Inferior parietal cortex (tissue), 1 donor: Measurements from ENCODE around the gene ABLIM3.

Experiments used
- DNase-seq: peaks from one replicate; pipeline ENCODE4 v3.0.0-alpha.2; 2016; ENCODE audit errors: extremely low spot score

The ABLIM3 gene

DNA sequence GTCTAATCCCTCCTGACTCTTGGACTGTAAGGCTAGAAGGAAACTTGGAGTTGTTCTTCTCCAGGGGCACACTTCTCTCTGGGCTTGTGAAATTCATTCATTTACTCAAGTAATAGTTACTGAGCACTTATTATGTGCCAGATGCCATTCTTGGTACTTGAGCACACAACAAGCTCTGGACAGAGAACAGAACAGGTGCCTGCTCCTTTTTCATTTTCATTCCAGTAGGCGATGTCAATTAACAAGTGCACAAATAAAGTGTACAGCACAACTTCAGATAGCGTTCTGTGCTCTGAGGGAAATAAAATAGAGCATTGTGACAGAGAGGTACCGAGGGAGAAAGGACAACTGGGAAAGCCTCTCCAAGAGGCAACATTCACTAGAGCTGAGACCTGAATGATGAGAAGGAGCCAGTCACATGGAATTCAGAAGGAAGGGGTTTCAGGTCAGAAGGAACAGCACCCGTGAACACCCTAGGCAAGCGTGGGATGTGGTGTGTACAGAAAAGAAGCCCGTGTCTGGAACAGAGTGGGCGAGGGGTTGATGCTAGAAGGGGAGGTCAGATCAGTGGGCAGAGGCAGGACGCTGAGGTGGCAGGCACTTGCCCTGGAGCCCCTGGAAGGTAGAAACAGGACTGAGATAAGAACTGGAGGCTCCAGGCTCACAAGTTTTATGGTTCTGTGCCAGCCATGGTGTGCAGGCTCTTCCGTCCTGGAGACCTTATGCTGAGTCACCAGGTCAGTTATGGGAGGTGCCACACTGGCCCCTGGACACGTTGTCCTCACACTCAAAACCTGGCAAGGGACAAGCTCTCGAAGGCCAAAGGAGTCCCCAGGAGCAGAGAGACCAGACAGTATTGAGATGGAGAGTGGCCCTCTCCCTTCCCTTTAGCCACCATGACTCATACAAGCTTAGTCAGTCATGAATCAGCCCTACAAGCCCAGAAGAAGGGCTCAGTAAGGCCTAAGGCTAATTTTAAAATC lies 7.2 kb upstream of the ABLIM3 start:
- no peak for DNase-seq

- DNase-seq: no peak
These were observed 6.4 kb upstream of the ABLIM3 start for GRCh38 chr5:149134778-149135500.

DNA sequence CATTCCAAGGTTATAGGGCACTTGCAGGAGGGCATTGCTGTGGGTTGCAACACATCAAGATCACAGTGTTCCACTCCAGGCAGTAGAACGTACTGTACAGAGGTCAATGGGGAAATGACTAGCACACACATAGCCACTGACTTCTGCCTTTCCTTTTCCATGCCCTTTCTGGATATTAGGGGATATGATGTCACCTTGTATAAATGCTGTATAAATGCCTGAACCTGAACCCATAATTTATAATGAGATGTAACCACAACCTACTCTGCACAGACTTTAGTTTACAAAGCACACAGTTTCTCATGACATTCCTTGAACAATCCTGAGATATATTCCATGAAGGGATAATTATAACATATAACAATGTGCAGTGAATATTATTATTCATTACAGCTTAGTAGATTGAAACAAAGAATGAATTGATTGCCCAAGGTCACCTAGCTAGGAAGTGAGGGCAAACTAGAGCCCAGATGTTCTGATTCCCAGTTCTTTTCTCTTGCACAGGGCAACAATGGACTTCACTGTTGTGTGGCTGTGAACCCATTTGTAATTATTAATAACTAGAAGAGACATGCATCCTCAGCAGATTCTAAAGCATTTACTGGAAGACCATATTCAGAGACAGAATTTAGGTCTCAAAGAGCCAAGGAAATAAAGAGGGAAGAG lies 5.6 kb upstream of the ABLIM3 start:
- no peak for DNase-seq

- DNase-seq: no peak
These were observed 2.9 kb upstream of the ABLIM3 start for GRCh38 chr5:149138182-149138923.

- no peak for DNase-seq
These were observed 893 bp upstream of the ABLIM3 start for GRCh38 chr5:149140197-149141002.

DNA sequence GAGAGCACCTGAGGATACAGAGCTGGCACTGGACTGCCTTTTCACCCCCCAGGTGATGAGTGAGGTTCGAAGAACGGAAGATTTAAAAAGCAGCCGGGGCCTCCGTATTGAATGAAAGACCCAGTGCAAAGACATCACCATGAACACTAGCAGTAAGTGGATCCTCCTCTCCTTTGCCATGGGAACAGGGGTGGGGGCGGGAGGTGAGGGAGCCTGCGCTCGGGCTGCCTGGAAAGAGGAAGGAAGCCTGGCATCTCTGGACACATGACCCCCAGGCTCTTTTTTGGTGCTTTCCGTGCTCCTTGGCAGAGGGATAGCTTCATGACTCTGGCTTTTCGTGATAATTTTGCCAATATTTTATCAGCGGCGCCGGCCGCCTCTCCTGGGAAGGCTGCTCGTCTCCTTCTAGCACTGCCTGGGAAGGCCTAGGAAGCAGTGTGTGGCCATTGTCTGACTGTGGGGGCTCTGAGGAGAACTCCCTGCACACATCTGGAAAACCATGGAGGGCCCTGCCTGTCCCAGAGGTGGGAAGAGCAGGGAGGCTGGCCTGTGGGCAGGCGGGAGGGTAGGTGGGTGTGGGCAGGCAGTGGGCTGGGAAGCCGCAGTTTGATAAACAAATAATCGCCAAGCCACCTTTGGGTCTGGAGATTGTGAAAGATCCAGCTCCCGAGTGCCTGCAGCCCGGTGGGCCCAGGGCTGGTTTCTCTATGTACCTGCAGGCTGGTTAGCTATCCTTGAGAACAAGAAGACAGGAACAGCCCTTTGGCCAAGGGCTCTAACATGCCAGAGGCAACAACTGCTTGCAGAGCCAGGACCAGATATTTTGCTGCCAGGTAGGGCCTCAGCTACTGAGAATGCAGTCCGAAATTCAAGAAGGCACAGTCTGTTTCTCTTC lies 911 bp downstream of the ABLIM3 start:
- peak; percentile 36 for DNase-seq

DNA sequence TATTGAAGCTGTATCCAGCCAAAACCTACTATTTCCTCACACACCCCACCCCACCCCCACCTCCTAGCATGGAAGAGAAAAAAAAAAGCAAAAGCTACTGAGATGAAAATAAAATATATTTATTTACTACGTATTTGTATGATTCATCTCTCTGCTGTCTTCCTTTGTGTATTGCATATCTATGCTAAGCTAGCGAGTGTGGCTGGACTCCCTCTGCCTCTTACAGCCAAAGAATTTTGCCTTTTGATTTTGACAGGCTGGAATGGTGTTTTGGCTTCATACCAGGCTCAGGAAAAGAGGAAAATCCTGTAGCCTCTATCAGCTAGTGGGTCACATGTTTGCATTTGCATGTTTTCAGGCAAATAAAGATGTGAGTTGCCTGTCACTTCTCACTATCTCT lies 2.2 kb downstream of the ABLIM3 start:
- peak; percentile 16 for DNase-seq

DNA sequence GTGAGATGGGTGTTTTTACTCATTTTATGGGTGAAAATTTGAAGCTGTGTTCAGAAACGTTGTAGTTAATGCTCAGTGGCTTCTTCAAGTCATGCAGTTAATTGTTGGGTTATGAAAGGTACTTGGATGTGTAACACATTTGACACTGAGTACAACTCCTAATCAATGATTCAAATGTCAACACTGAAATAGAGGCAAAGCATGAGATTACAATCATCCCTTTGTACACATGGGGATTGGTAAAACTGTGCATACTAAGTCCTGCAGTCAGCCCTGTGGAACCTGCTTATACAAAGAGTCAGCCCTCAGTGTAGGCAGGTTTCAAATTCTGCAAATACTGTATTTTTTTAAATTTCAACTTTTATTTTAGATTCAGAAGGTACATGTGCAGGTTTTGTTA lies 3.3 kb downstream of the ABLIM3 start:
- DNase-seq: no peak

GRCh38 chr5:149145138-149145537 lies 3.8 kb downstream of the ABLIM3 start:
- no peak for DNase-seq

DNA sequence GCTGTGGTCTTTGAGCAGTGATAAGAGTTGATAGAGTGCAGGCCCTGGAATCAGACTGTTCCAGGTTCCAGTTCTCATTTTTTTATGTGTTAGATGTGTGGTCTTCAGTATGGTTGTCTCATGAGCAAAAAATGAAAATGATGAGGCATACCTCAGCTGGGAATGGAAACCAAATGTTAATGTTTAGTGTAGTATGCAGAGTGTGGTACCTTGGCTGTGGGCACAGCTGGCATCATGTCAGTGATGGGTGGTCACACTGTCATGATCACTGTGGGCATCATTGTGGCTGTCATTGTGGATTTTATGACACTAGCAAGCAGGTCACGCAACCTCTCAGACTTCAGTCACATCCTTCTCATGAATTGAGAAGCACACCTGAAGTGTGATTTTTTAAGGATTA lies 6.4 kb downstream of the ABLIM3 start:
- no peak for DNase-seq

GRCh38 chr5:149149942-149150341 lies 8.6 kb downstream of the ABLIM3 start:
- DNase-seq: no peak

DNA sequence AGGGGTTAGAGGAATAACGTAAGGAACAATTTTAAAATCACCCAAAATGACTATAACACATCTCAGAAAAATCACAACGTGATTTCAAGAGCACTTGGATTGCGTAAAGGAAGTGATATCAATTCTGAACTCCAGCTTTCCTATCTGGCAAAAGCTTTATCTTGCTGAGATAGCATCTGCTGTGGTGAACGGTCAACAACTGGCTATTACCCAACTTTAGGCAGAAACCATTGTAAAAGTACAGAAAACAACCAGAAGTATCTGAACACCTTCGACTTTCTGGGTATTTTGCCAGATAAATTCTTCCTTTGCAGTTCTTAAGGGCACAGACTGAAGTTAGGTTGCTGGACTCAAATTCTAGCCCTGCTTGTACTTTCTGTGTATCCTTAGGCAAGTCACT lies 9.2 kb downstream of the ABLIM3 start:
- no peak for DNase-seq

DNA sequence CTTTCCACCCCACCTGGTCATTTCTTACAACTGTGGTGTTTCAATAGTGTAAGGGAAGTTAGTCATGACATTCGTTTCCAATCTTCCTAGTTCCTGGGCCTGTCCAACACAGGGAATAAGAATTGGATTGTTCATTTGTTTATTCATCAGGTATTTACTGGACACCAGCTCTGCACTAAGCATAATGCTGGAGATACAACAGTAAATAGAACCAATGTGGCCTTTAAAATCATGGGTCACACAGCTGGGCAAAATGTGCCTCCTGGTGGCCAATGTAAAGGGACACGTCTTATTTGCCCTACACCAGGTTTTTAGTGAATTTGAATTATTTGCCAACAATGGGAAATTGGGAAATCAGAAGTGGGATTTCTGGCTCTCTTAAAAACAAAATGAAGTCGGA lies 10.4 kb downstream of the ABLIM3 start:
- DNase-seq: no peak

- DNase-seq: no peak
These were observed 11.0 kb downstream of the ABLIM3 start for GRCh38 chr5:149152317-149152746.

- DNase-seq: no peak
These were observed 12.0 kb downstream of the ABLIM3 start for GRCh38 chr5:149153193-149153750.

DNA sequence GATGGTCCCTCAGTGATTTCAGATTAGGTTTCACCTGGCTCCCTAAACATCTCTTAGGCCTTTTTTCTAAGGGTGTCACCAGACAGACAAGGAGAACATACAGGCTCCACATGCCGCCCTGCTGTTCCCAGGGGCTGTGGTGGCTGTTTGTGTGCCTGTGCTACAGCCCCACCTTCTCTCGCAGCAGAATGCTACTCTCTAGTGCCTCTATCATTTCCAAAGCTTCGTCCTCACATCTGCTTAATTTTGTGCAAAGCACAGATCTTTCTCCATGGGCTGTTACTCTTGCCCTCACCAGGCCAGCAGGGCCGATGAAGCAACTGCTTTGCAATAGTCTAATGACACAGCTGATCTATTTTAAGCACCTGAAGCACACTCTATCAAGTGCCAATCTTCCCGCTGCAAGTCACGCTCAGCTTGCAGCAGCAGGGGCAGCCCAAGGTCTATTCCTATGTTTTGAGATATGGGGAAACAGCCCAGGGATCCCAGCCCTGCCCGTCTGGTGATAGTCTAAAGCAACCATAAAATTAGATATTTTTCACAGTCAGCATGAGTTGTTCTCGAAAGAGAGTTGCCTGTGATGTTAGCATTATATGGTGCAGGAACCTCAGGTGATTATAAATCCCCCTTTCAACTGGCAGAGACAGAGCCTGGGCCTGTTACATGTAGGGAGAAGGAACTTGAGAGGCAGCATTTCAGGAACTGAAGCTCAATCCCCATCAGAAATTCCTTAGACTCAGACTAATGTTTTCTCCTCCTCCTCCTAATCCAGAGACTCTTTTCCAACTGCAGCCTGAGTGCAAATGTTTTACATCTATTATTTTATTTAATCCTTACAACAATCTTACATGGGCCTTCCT lies 12.7 kb downstream of the ABLIM3 start:
- DNase-seq: peak; percentile 15

DNA sequence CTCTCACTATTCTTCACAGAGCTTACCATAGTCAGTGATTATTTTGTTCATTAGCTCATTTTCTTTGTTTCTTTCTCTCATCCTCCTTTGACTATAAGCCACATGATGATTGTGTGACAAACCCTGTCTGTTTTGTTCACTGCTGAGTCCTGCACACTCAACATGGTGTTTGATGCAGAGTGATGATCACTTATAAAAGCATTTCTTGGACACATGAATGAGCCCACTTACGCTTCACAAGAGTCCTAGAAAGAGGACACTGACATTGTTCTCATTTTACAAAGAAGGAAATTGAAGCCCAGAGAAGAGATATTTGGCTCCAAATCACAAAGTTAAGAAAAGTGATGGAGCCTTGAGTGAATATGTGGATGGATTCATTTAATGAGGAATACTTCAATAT lies 13.4 kb downstream of the ABLIM3 start:
- DNase-seq: no peak

DNA sequence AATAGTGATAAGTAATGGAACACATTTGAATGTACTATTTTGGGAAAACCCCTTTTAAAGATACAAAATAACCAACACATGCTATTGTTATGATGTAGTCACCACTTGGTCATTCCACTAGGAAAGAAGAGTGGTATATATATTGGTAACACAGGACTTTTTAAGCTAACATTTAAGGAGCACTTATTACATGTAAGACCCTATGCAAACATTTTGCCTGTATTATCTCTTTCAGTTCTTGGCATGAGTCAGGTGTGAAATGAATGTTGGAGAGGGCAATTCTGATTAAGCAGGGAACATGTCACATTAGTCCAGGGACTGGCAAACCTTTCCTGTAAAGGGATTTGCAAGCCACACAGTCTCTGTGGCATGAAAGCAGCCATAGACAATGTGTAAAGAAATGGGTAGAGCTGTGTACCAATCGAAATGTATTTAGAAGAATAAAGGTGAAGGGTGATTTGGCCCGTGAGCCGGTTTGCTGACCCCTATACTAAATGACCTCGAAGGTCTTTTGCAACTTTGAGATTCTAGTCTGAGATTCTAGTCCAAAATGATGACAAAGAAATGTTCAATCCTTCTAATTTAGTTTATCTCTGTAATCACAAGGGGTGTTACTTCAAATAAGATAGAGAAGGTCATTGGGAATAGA lies 15.3 kb downstream of the ABLIM3 start:
- no peak for DNase-seq
